DOHH2 (cell line): Measurements from ENCODE around the gene HJV.
"Not testable (repeated sequence)": the region's sequence is repeated elsewhere in the genome, so short reads cannot be mapped to it uniquely, and the experiment has no call there.

Experiments used
- H3F3A ChIP-seq: fragments of 200-600 bp; sonication (generic), shearing (Covaris generic); 2 replicates; pipeline ENCODE4 v1.6.0; 2016; ENCODE audit warnings: antibody characterized with exemption, mild to moderate bottlenecking; ENCODE audit not compliant: control insufficient read depth, insufficient read depth
- H3K27ac ChIP-seq: fragments of 200-600 bp; sonication (generic); 2 replicates; pipeline ENCODE4 v1.5.1; 2014; ENCODE audit warnings: low read depth, mild to moderate bottlenecking, low read length, moderate library complexity
- H3K27me3 ChIP-seq: fragments of 200-600 bp; sonication (generic); 2 replicates; pipeline ENCODE4 v1.6.1; 2014; ENCODE audit warnings: mild to moderate bottlenecking, low read length, mixed read lengths; ENCODE audit not compliant: control insufficient read depth
- H3K36me3 ChIP-seq: fragments of 200-600 bp; sonication (generic); 2 replicates; pipeline ENCODE4 v1.6.1; 2014; ENCODE audit warnings: mild to moderate bottlenecking, low read length, moderate library complexity, mixed read lengths; ENCODE audit not compliant: control insufficient read depth
- H3K4me1 ChIP-seq: fragments of 200-600 bp; sonication (generic); 2 replicates; pipeline ENCODE4 v1.6.1; 2014; ENCODE audit warnings: mild to moderate bottlenecking, low read length, mixed read lengths; ENCODE audit not compliant: control insufficient read depth
- H3K4me2 ChIP-seq: fragments of 200-600 bp; sonication (generic); 2 replicates; pipeline ENCODE4 v1.6.0; 2014; ENCODE audit warnings: mild to moderate bottlenecking, low read length, moderate library complexity
- H3K4me3 ChIP-seq: fragments of 200-600 bp; sonication (generic); 2 replicates; pipeline ENCODE4 v1.5.1; 2014; ENCODE audit warnings: mild to moderate bottlenecking, low read length, mixed read lengths
- H3K79me2 ChIP-seq: fragments of 200-600 bp; sonication (generic); 2 replicates; pipeline ENCODE4 v1.6.1; 2014; ENCODE audit warnings: mild to moderate bottlenecking, low read length, mixed read lengths; ENCODE audit not compliant: control insufficient read depth
- H3K9me2 ChIP-seq: fragments of 200-600 bp; sonication (generic); replicated peaks from 2 replicates; pipeline ENCODE4 v1.6.1; 2014; ENCODE audit warnings: mild to moderate bottlenecking, low read length, mixed read lengths; ENCODE audit not compliant: control insufficient read depth
- H3K9me3 ChIP-seq: fragments of 200-600 bp; sonication (generic); 2 replicates; pipeline ENCODE4 v1.6.1; 2014; ENCODE audit warnings: antibody characterized with exemption, low read length, mixed read lengths; ENCODE audit not compliant: control insufficient read depth, insufficient read depth
- H4K20me1 ChIP-seq: fragments of 200-600 bp; sonication (generic); 2 replicates; pipeline ENCODE4 v1.6.0; 2014; ENCODE audit warnings: low read depth, mild to moderate bottlenecking, antibody characterized with exemption, low read length, moderate library complexity; ENCODE audit not compliant: control insufficient read depth, insufficient read depth
- EZH2phosphoT487 ChIP-seq: fragments of 200-600 bp; sonication (generic); IDR thresholded peaks from 2 replicates; pipeline ENCODE4 v1.6.1; 2017; ENCODE audit warnings: borderline replicate concordance, mild to moderate bottlenecking, antibody characterized with exemption, low read length, moderate library complexity, mixed read lengths
- TF ChIP-seq, protein P1 (sequence below): fragments of 200-600 bp; sonication (generic); IDR thresholded peaks from one replicate; pipeline ENCODE4 v1.5.1; 2014; ENCODE audit warnings: antibody characterized with exemption, mild to moderate bottlenecking, low read depth, low read length; ENCODE audit not compliant: poor library complexity, severe bottlenecking

HJV gene

DNA sequence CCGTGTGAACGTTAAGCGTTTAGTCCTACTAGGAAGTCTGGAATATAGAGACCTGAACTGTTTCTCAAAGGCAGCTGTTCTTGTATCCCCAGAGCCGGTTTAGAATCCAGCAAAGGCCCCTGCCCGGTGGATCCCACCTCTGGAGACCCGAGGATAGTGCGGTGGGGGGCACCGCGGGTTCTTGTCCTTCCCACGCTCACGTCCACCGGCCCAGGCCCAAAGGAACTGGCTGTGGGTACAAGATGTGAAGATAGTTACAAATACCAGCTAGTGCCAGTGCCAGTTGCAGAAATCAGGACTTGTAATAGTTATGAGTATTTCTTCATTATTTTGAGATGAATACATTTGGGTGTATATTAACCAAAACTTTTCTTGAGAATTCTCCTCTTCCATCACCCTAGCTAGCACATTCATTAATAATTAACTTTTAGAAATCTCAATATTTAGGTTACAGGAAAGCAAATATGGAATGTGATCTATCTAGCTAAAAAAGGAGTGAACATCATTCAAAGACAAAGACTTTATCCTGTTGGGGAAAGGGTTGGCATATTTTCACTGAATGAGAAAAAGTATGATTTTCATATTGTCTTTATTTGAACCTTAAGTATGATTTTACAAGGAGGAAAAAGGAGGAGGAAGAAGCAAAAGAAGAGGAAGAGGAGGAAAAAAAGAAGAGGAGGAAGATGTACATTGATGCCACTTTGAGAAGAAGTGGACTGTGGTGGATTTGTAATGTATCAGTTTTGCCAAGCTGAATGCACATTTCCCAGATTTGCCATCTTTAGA lies 28.5 kb upstream of the HJV start:
- H3K27me3 ChIP-seq, H3K79me2 ChIP-seq, H3K4me3 ChIP-seq, H3K4me2 ChIP-seq, H3K9me3 ChIP-seq, H3K36me3 ChIP-seq, H3K9me2 ChIP-seq, H4K20me1 ChIP-seq, H3K4me1 ChIP-seq, H3K27ac ChIP-seq: not testable (repeated sequence)
- peaks cover 10% of the 10 kb centered on the region for H3F3A ChIP-seq

DNA sequence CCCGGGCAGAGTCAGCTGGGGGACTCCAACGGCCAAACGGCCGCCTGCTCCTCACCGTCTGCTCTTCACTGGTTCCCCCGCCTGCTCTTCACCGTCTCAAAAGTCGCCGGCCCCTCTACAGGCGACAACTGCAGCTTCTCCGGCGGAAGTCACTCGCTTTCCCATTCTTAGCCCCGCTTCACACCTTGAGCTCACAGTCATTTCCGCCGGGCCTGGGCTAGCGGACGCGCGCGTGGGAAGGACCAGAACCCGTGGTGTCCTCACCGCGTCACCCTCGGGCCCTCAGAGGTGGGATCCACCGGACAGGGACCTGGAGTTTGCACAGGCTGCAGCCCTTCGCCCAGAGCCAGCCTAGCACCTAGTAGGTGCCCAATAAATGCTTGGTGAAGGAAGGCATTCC lies 27.9 kb upstream of the HJV start:
- H3K4me3 ChIP-seq, result no peak overlapping the region
- H3K4me2 ChIP-seq, result no peak overlapping the region
- no peaks in the 10 kb centered on the region for H3K9me2 ChIP-seq
- peaks cover 7% of the 10 kb centered on the region for H3K4me1 ChIP-seq
- H3K36me3 ChIP-seq, result no peaks in the 10 kb centered on the region
- H3K27me3 ChIP-seq, result no peaks in the 10 kb centered on the region
- TF ChIP-seq, protein P1, sequence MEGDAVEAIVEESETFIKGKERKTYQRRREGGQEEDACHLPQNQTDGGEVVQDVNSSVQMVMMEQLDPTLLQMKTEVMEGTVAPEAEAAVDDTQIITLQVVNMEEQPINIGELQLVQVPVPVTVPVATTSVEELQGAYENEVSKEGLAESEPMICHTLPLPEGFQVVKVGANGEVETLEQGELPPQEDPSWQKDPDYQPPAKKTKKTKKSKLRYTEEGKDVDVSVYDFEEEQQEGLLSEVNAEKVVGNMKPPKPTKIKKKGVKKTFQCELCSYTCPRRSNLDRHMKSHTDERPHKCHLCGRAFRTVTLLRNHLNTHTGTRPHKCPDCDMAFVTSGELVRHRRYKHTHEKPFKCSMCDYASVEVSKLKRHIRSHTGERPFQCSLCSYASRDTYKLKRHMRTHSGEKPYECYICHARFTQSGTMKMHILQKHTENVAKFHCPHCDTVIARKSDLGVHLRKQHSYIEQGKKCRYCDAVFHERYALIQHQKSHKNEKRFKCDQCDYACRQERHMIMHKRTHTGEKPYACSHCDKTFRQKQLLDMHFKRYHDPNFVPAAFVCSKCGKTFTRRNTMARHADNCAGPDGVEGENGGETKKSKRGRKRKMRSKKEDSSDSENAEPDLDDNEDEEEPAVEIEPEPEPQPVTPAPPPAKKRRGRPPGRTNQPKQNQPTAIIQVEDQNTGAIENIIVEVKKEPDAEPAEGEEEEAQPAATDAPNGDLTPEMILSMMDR, result no peak
- TF ChIP-seq EZH2phosphoT487, result no peak
- no peaks in the 10 kb centered on the region for H4K20me1 ChIP-seq
- no peaks in the 10 kb centered on the region for H3K9me3 ChIP-seq
- no peak overlapping the region for H3K27ac ChIP-seq
- peaks cover 10% of the 10 kb centered on the region for H3F3A ChIP-seq
- H3K79me2 ChIP-seq, result no peaks in the 10 kb centered on the region

DNA sequence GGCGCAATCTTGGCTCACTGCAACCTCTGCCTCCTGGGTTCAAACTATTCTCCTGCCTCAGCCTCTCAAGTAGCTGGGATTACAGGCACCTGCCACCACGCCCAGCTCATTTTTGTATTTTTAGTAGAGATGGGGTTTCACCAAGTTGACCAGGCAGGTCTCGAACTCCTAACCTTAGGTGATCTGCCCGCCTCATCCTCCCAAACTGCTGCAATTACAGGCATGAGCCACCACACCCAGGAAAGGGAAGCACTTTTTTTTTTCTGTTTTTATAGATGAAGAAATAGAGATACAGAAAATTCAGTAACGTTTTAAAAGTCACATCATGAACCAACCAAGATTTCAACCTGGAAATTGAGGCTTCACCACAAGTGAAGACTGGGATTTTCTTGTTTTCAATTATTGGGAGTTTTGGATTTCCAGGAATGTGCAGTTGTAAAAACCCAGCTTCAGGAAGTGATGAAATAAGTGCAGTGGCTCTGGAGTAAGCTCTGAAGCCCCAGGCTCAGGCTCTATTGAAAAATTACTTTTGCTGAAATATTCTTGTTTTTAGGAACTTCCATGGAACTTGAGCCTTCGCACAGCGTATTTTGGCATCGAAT lies 27.1 kb upstream of the HJV start:
- H3K9me3 ChIP-seq, H3K36me3 ChIP-seq, H3K4me3 ChIP-seq, H3K27me3 ChIP-seq, H3K27ac ChIP-seq, H3K9me2 ChIP-seq, H3K79me2 ChIP-seq, H3K4me1 ChIP-seq, H4K20me1 ChIP-seq, H3K4me2 ChIP-seq: not testable (repeated sequence)
- peaks cover 10% of the 10 kb centered on the region for H3F3A ChIP-seq

DNA sequence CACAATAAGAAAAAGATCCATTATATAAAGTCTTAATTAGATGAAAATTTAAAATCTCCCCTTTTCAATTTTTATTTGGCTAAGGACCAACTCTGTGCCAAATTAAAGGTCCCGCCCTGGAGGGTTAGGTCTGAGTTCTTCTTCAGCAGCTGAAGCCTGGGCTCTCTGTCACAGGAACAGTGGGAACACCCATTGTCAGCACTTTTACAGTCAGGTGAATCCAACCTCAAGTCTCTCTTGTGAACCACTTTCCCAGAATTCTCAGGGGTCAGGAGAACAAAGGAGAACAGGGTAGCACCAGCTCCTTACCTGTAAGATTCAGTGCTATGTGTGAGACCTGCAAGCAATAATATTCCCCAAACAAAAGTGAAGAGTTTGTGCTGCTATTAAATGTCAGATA lies 25.1 kb upstream of the HJV start:
- TF ChIP-seq EZH2phosphoT487, result no peak
- TF ChIP-seq, protein P1, result no peak
- no peaks in the 10 kb centered on the region for H3K9me2 ChIP-seq
- H4K20me1 ChIP-seq, result no peaks in the 10 kb centered on the region
- H3K36me3 ChIP-seq, result no peaks in the 10 kb centered on the region
- no peak overlapping the region for H3K4me3 ChIP-seq
- peaks cover 8% of the 10 kb centered on the region for H3F3A ChIP-seq
- H3K4me2 ChIP-seq, result no peak overlapping the region
- no peaks in the 10 kb centered on the region for H3K9me3 ChIP-seq
- no peaks in the 10 kb centered on the region for H3K79me2 ChIP-seq
- H3K27me3 ChIP-seq, result no peaks in the 10 kb centered on the region
- H3K27ac ChIP-seq, result no peak overlapping the region
- H3K4me1 ChIP-seq, result peaks cover 4% of the 10 kb centered on the region
